TTC549 (cell line): ENCODE measurements around the gene C1QA.
"Not testable (repeated sequence)": the region's sequence is repeated elsewhere in the genome, so short reads cannot be mapped to it uniquely, and the experiment has no call there.

Experiments
- FAIRE-seq: peaks from 2 replicates; lab custom pipeline; 2012; peaks lifted over from hg19 to GRCh38; lab: Jason Lieb, UNC

Gene C1QA

DNA sequence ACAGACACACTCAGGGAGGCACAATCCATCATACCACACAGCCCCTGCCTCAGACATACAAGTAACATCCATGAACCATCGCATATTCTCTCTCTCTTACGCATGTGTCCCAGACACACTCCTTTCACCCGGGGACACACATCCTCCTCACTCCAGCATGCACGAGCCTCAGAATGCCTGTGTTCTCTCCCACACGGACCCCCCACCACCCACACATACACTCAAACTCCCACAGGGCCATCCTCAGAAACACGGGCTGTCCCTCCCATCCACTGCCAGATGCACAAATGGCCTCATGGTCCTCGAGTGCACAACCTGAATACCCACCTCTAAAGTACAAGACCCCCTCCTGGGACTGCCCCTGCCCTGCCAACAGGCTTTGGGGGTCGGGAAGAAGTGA, 4.8 kb downstream of the C1QA start:
- no peak for FAIRE-seq

DNA sequence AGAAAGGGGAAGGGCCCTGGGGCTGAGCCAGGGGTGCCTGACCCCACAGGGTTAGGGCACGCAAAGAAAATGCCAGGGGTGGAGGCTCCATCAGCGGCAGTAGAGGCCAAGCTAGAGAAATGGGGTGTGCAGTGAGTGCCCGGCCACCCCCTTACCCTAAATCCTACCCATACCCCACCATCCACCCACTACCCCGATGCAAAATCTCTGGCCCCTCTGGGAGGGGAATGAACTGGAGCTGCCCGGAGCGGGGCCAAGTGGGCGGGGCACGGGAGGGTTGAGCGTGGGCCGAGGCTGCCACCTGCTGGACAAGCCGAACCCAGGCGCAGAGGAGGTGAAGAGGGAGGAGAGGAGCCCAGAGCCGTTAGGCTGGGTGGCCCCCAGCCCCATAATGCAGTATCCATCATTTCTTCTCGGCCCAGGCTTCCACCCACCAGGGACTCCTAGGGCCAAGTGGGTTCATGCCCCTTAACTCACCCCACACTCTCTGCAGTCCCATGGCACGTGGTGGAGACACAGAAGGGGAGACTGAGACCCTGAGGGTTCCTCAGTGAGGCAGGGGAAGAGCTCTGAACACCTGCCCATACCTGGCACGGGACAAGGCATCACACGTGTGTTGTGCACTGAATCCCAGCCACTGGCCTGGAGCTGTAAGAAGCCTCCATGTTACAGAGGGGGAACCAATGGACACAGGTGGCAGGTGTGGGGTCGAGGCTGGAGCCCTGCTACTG, 5.6 kb downstream of the C1QA start:
- no peak for FAIRE-seq

DNA sequence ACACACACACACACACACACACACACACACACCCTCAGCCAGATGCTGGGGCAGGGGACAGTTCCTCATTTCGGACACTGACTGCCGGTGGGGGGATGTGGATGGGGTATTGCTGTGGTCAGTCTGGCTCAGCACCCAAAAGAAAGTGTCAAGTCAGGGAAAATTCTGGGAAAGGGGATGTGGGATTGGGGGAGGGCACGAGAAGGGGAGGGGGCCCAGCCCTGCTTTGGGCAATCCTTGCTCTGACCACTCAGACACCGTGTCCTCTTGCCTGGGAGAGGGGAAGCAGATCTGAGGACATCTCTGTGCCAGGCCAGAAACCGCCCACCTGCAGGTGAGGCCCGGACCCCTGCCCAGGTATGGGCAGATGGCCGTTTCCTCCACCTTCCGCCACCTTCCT, 7.0 kb downstream of the C1QA start, which contains the start of gene C1QC:
C1QC (plus strand) TSS at position 253 of the 400 bp plus-strand sequence. CDS start 391 bp downstream, outside the sequence.
- no peak for FAIRE-seq

DNA sequence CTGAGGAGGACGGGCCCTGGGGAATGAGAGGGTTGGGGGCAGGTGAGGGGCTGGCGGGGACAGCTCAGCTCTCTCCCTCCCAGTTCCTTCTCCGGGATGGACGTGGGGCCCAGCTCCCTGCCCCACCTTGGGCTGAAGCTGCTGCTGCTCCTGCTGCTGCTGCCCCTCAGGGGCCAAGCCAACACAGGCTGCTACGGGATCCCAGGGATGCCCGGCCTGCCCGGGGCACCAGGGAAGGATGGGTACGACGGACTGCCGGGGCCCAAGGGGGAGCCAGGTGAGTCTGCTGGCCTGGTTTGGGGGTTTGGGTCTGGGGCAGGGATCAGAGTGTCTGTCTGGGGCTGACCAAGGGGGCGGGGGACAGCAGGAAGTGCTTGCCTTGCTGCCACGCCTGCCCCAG, 7.5 kb downstream of the C1QA start:
- no peak for FAIRE-seq

DNA sequence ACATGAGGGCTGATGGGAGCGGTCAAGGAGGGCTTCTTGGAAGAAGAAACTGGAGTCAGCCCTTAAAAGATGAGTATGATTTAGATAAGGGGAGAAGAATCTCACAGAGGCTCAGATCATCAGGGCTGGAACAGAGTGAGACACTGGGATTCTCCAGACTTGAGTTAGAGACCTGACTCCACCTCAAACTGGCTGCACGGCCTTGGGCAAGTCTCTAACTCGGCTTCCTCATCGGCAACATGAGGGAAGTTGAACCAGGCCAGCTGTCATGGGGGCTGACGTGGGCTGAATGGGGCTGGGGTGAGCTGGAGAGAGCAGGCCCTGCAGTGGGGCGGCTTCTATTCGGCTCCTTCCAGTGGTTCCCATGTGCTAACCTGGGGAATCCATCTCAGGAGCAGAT, 9.5 kb downstream of the C1QA start:
- no peak for FAIRE-seq

DNA sequence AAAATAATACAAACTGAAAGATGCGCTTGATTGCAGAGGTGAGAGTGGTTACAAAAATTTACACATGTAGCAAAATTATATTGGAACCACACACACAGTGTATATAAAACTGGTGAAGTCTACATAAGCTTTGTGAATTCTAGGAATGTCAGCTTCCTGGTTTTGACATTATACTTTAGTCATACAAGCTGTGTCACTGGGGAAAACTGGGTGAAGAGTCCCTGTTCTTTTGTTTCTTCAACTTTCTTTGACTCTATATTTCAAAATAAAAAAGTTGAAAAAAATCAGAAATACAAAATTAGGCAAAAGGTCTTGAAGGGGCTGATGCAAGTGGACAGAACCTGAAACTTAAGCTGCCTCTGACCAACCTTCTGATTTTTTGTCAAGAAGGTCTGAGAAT, 10.0 kb downstream of the C1QA start:
- no peak for FAIRE-seq

DNA sequence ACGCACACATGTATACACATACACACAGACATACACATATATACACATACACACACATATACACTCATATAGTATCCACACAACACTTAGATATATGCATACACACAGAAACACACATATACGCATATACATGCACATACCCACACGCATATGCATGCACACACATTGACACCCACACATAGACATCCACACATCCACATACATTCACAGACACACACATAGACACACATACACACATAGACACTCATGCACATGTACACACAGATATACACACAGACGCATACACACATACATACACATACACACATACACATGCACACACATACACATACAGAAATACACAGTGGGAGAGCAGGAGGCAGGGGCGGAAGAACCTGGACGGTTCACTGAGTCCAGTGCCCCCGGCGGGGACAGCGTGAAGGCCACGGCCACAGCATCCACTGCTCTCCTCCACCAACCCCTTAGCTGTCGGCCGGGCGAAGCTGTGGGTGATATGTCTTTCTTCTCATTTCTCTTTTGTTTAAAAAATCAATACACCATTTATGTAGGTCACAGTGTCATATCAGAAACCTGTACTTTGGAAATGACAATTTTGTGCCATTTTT, 13.8 kb downstream of the C1QA start:
- no peak for FAIRE-seq

DNA sequence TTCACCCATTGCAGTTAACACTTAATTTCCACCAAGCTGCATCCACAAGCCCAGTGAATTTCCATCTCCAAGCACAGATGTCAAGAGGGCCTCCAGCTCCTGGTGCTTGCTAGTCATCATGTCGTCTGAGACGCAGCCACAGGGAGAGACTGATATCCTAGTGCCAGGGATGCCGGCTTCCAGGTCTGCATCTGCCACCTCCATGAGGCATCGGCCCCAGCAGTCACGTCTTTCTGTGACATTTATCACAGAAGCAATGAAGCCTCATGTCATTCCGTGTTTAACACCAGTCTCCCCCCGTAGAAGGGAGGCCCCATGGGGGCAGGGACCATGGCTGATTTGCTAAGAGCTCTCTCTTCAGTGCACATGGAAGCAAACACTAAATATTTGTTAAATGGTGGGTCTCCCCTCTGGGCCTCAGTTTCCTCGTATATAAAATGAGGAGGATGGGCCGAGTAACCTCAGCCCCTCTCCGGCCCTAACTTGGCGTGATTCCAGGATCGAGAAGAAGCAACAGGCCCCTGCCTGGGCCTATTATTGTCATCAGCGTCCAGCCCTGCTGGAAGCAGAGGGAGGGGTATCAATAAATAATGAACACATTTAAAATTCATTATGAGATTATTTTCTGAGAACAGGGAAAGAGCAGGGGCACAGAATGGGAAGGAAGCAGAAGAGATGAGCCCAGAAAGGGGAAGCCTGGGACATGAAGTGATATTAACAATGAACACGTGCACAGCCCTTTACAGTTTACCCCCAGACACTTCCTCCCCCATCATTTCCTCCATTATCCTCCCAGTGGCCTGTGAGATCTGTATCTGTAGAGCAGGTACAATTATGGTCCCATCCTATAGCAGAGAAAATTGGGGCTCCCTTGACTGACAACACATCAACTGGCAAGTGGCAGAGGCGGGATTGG, 15.8 kb downstream of the C1QA start:
- FAIRE-seq, result no peak

DNA sequence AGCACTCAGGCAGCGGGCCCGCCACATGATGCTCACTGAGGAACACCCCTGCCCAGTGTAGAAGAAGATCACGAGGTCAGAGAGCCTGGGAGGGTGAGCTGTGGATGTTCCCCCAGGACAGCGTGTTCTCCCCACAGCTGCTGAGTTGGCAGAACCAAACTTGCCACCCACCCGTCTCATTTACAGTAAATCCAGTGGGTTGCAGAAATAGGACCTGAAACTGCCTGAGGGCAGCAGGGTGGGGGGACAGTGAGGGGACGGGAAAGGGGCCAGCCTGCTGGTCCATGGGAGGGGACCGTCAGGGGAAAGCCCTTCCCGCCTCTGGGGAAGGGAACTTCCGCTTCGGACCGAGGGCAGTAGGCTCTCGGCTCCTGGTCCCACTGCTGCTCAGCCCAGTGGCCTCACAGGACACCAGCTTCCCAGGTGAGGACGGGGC, 16.5 kb downstream of the C1QA start, which contains the start of gene C1QB:
C1QB (plus strand) TSS at position 356 of the 436 bp plus-strand sequence. CDS start 6,227 bp downstream, outside the sequence.
- FAIRE-seq, result no peak

DNA sequence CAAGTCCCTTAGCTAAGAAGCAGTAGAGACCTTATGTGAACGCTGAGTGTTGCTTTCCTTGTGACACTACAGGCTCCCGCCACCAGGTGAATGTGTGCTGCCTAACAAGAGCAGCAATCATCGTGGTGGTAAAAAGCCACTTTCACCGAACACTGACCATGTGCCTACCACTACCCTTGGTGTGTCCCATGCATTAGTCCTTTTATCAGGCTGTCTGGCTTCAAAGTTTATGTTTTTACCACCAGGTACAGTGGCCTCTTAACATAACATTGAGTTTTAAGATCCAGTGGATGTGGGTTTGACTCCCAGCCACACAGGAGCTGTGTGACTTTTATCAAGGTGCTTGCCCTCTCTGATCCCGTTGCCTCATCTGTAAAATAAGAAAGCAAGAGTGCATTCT, 18.3 kb downstream of the C1QA start:
- no peak for FAIRE-seq

DNA sequence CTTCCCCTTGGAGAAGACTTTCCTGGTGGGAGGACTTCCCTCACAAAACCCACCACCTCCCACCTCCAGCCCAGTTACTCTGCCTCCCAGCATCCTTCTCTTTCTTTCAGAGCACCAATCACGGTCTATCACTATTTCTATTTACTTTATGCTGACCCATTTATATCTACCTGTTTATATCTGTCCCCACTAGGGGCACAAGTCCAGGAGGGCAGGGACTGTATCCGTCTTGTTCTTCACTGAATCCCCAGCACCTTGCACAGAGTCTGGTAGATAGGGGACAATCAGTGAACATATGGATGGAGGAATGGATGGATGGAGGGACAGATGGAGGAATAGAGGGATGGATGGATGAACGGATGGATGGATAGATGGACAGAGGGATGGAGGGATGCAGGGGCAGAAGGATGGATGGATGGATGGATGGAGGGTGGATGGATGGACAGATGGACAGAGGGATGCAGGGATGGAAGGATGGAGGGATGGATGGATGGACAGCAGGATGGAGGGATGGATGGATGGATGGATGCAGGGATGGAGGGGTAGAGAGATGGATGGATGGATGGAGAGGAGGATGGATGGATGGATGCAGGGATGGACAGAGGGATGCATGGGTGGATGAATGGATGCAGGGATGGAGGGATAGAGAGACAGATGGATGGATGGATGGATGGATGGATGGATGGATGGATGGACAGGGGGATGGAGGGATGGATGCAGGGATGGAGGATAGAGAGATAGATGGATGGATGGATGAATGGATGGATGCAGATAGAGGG, 22.1 kb downstream of the C1QA start:
- no peak for FAIRE-seq

DNA sequence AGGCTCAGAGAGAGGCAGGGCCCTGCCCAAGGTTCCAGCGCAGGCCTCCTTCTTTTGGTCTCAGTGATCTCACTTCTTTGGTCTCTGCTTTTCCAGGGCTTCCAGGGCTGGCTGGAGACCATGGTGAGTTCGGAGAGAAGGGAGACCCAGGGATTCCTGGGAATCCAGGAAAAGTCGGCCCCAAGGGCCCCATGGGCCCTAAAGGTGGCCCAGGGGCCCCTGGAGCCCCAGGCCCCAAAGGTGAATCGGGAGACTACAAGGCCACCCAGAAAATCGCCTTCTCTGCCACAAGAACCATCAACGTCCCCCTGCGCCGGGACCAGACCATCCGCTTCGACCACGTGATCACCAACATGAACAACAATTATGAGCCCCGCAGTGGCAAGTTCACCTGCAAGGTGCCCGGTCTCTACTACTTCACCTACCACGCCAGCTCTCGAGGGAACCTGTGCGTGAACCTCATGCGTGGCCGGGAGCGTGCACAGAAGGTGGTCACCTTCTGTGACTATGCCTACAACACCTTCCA, 24.4 kb downstream of the C1QA start:
- no peak for FAIRE-seq

DNA sequence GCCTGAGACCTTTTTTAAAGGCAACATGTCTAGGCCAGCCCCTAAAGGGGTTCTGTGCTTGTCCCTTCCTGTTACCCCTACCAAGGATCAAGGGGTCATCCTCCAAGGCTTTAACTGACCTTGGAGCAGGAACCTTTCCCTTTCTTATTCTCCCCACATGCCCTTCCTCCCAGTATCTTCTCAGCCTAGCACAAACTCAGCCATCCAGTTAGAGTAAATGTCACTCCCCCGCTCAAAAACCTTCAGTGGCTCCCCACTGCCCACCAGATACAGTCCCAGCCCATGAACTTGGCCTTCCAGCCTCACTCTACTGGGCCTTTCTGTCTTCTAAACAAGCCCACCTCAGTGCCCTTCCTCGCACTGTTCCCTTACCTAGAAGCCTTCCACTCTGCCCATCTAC, 25.5 kb downstream of the C1QA start:
- no peak for FAIRE-seq

DNA sequence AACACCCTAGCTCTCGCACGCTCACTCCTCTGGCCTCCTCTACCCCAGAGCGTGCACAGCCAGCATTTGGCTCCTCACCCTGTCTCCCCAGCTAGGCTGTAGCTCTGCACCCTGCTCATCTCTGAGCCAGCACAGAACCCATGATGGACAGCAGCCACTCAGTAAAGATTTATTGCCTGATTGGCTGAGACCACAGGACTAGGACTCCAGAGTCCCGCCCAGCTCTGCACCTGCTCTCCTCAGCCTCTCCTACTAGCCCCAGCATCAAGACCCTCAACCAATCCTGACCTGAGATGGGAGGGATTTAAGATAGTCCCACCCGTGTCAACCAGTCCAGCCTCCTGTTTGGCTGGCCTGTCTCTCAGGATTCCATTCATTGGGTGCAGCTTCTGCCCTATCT, 25.9 kb downstream of the C1QA start:
- FAIRE-seq, result no peak

DNA sequence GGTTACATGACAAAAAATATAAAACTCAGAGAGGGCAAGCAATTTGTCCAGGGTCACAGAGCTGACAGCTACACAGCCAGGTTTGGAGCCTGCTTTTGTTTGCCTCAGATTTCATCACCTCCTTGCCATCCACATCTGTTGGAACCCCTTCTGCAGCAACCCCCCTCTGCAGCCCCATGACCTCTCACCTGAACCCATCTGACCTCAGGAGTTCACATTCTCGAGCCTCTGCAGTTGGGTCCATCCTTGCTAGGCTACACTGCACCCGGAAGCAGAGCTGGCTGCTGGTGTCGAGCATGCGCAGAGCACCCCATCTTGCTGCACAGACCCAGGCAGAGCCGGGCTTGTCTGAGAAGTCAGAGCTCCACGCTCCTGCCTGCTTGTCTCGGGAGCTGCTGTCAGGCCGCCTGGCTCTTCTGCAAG, 26.6 kb downstream of the C1QA start:
- FAIRE-seq, result no peak

DNA sequence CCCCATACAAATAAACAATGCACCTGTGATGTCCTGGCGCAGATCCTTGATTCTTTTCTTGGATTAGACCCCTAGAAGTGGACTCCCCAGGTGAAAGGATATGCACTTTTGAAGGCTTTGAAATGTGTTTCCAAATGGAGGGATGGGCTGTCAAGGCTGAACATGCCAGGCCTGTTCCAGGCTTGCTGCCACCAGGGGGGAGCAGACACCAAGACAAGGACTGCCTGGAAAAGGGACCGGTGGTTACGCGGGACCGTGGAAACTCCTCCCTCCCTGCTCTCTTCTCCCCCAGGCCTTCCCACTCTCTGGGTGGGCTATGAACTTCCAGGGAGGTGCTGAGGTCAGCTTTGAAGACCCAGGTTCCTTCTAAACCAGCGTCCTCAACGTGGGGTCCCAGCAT, 29.3 kb downstream of the C1QA start:
- no peak for FAIRE-seq

DNA sequence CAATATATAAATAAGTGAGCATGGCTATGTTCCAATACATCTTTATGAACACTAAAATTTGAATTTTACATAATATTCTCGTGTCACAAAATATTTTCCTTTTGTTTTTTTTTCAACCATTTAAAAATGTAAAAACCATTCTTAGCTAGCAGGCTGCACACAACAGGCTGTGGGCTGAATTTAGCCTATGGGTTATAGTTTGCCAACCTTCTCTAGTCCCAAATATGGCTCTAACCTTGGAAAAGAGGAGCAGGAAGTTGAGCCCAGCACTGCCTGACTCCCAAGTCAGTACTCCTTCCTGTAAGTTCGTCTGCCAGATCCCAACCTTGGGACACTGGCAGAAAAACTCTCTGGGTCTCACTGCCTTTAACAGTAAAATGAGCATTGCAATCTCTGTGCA, 30.0 kb downstream of the C1QA start:
- no peak for FAIRE-seq

DNA sequence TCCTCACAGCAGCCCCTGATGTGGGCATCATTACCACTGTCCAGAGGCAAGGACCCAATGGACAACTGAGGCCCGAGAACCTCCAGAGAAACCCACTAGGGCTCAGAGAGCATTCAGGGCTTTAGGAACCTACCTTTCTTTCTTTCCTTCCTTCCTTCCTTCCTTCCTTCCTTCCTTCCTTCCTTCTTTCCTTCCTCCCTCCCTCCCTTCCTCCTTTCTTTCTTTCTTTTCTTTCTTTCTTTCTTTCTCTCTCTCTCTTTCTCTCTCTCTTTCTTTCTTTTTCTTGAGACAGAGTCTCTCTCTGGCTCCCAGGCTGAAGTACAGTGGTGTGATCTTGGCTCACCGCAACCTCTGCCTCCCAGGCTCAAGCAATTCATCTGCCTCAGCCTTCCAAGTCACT, 32.4 kb downstream of the C1QA start:
- FAIRE-seq, result not testable (repeated sequence)

DNA sequence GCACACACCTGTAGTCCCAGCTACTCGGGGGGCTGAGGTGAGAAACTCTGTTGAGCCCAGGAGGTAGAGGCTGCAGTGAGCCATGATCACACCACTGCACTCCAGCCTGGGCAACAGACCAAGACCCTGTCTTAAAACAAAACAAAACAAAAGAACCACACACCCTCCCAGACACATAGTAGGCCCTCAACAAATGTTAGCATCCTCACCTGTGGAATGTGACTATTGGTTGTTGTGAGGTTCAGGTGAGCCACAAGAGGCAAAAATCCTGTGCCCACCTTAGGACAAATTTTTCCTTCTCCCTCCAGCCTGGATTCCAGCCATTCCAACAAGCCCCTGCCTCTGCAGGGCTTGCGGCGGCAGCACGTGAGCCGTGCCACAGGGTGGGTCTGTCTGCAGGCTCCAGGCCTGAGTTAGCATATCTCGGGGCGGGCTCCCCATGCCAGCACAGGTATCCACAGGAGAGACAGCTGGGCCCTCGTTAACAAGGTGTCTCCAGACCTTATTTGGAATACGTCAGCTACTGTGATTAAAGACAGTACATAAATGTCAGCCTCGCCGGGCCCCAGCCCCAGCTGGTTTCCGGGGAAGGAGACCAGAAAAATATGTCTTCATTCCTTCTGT, 34.0 kb downstream of the C1QA start:
- no peak for FAIRE-seq

DNA sequence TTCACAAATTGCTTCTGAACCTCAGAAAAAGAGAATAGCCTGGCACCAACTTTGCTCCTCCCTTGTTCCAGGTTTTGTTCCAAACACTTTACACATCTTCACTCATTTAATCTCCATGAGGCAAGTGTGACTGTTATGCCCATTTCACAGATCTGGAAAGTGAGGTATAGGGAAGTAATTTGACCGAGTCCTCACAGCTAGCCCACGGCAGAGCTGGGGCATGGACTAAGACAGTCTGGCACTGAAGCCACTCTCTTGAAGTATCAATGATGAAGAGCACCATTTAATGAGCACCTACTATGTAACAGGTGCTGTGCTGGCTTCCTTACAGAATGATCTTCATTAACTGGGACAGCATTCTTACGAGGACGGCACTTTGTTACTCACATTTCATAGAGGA, 35.6 kb downstream of the C1QA start:
- FAIRE-seq, result no peak
